Stimulated activated CD8-positive, alpha-beta memory T cell treated with anti-CD3 and anti-CD28 coated beads, Interleukin-7, amount 100 ng/mL, for 4 hours (primary cell): ENCODE measurements around the gene RAB3IL1.

Source experiments
- DNase-seq, 2 donors: peaks; one replicate each; pipeline ENCODE4 v3.0.0-alpha.2; 2020; ENCODE audit warnings: low read depth in 2 of 2

RAB3IL1 gene

GRCh38 chr11:61919705-61920631 lies 2.6 kb upstream of the RAB3IL1 start:
- no peak for DNase-seq

- no peak for DNase-seq
Measured at GRCh38 chr11:61918938-61919704, 1.8 kb upstream of the RAB3IL1 start.

GRCh38 chr11:61918251-61918937 lies 1.0 kb upstream of the RAB3IL1 start:
- no peak for DNase-seq

GRCh38 chr11:61916737-61917333 lies 531 bp downstream of the RAB3IL1 start:
- no peak for DNase-seq

GRCh38 chr11:61914471-61915171 lies 2.7 kb downstream of the RAB3IL1 start:
- DNase-seq = no peak

- DNase-seq = no peak
Measured at GRCh38 chr11:61913699-61914395, 3.5 kb downstream of the RAB3IL1 start.

GRCh38 chr11:61912991-61913698 lies 4.2 kb downstream of the RAB3IL1 start:
- no peak for DNase-seq

- DNase-seq = no peak
Measured at GRCh38 chr11:61912530-61912898, 4.9 kb downstream of the RAB3IL1 start.

- DNase-seq = no peak
Measured at GRCh38 chr11:61911701-61912529, 5.5 kb downstream of the RAB3IL1 start.

GRCh38 chr11:61911128-61911700 lies 6.2 kb downstream of the RAB3IL1 start:
- no peak for DNase-seq

- no peak for DNase-seq
Measured at GRCh38 chr11:61910187-61911127, 6.9 kb downstream of the RAB3IL1 start.

- DNase-seq = no peak
Measured at GRCh38 chr11:61908730-61909316, 8.5 kb downstream of the RAB3IL1 start.

GRCh38 chr11:61907871-61908729 lies 9.3 kb downstream of the RAB3IL1 start:
- DNase-seq = no peak

- DNase-seq = no peak
Measured at GRCh38 chr11:61907282-61907681, 10.1 kb downstream of the RAB3IL1 start.

GRCh38 chr11:61906522-61906909 lies 10.8 kb downstream of the RAB3IL1 start:
- DNase-seq = no peak

GRCh38 chr11:61905801-61906521 lies 11.4 kb downstream of the RAB3IL1 start:
- DNase-seq = no peak
